H9 (cell line): ENCODE results near the gene RPA1. TPM values are rescaled to one million over a fixed set of nuclear protein-coding genes. Genes with fewer than 3 reads are reported as not detected.

ENCODE experiments used
- DNase-seq: peaks from one replicate; pipeline ENCODE4 v3.0.0-alpha.2; 2017
- H2AFZ ChIP-seq: one replicate; pipeline ENCODE4 v1.6.1; 2013; ENCODE audit warnings: mild to moderate bottlenecking, low read length, control low read depth, moderate library complexity
- H2AK5ac ChIP-seq: 2 replicates; pipeline ENCODE4 v1.6.1; 2013; ENCODE audit warnings: low read length, control low read depth, mixed read lengths; ENCODE audit not compliant: insufficient read length
- H2BK120ac ChIP-seq: one replicate; pipeline ENCODE4 v1.6.1; 2013; ENCODE audit warnings: low read depth, mild to moderate bottlenecking, low read length, control low read depth, inconsistent platforms; ENCODE audit not compliant: poor library complexity, severe bottlenecking
- H2BK12ac ChIP-seq: 2 replicates; pipeline ENCODE4 v1.6.1; 2013; ENCODE audit warnings: low read length, control low read depth, mixed read lengths, low read depth; ENCODE audit not compliant: insufficient read length
- H2BK15ac ChIP-seq: 2 replicates; pipeline ENCODE4 v1.6.1; 2013; ENCODE audit warnings: low read depth, low read length, control low read depth
- H2BK20ac ChIP-seq: one replicate; pipeline ENCODE4 v1.6.1; 2013; ENCODE audit warnings: low read depth, mild to moderate bottlenecking, low read length, control low read depth, inconsistent platforms; ENCODE audit not compliant: poor library complexity, severe bottlenecking
- H2BK5ac ChIP-seq: 2 replicates; pipeline ENCODE4 v1.6.1; 2013; ENCODE audit warnings: low read length, control low read depth, mixed read lengths; ENCODE audit not compliant: insufficient read length
- H3K14ac ChIP-seq: 2 replicates; pipeline ENCODE4 v1.6.1; 2013; ENCODE audit warnings: low read length, control low read depth; ENCODE audit not compliant: insufficient read depth
- H3K18ac ChIP-seq: 2 replicates; pipeline ENCODE4 v1.6.1; 2013; ENCODE audit warnings: low read depth, mild to moderate bottlenecking, mixed read lengths, low read length, control low read depth; ENCODE audit not compliant: insufficient read length
- H3K23ac ChIP-seq: 2 replicates; pipeline ENCODE4 v1.6.1; 2013; ENCODE audit warnings: low read length, control low read depth, mixed read lengths, low read depth; ENCODE audit not compliant: insufficient read length
- H3K23me2 ChIP-seq: 2 replicates; pipeline ENCODE4 v1.6.1; 2013; ENCODE audit warnings: low read depth, mild to moderate bottlenecking, mixed read lengths, low read length, control low read depth; ENCODE audit not compliant: insufficient read length, poor library complexity, severe bottlenecking
- H3K27ac ChIP-seq: 2 replicates; pipeline ENCODE4 v1.5.1; 2013; ENCODE audit warnings: low read length, control low read depth, mixed read lengths, low read depth; ENCODE audit not compliant: insufficient read length
- H3K27me3 ChIP-seq: 2 replicates; pipeline ENCODE4 v1.6.1; 2013; ENCODE audit warnings: low read length, control low read depth, inconsistent platforms; ENCODE audit not compliant: insufficient read depth
- H3K4ac ChIP-seq: 2 replicates; pipeline ENCODE4 v1.6.1; 2013; ENCODE audit warnings: low read depth, mild to moderate bottlenecking, control low read depth, inconsistent platforms, low read length, moderate library complexity
- H3K4me1 ChIP-seq: 2 replicates; pipeline ENCODE4 v1.6.1; 2013; ENCODE audit warnings: low read length, control low read depth, inconsistent platforms; ENCODE audit not compliant: insufficient read depth
- H3K4me2 ChIP-seq: 2 replicates; pipeline ENCODE4 v1.6.1; 2013; ENCODE audit warnings: low read length, control low read depth, mixed read lengths; ENCODE audit not compliant: insufficient read length, insufficient read depth
- H3K56ac ChIP-seq: 2 replicates; pipeline ENCODE4 v1.6.1; 2013; ENCODE audit warnings: low read depth, mild to moderate bottlenecking, mixed read lengths, low read length, control low read depth; ENCODE audit not compliant: insufficient read length
- H3K79me1 ChIP-seq: 2 replicates; pipeline ENCODE4 v1.6.1; 2013; ENCODE audit warnings: low read depth, mild to moderate bottlenecking, moderate library complexity, low read length, control low read depth, inconsistent platforms; ENCODE audit not compliant: insufficient read depth, poor library complexity, severe bottlenecking
- H3K79me2 ChIP-seq: 2 replicates; pipeline ENCODE4 v1.6.1; 2013; ENCODE audit warnings: low read length, control low read depth, inconsistent platforms; ENCODE audit not compliant: insufficient read depth
- H3K9ac ChIP-seq: 2 replicates; pipeline ENCODE4 v1.6.1; 2013; ENCODE audit warnings: low read length, control low read depth, mixed read lengths; ENCODE audit not compliant: insufficient read length; ENCODE audit errors: extremely low read depth
- H3K9me3 ChIP-seq: one replicate; pipeline ENCODE4 v1.6.1; 2013; ENCODE audit warnings: low read depth, low read length, inconsistent platforms; ENCODE audit not compliant: control insufficient read depth
- H3T11ph ChIP-seq: one replicate; pipeline ENCODE4 v1.6.1; 2013; ENCODE audit warnings: mild to moderate bottlenecking, low read length, control low read depth, inconsistent platforms
- H4K20me1 ChIP-seq: one replicate; pipeline ENCODE4 v1.6.1; 2013; ENCODE audit not compliant: control insufficient read depth, insufficient read length, insufficient read depth
- H4K5ac ChIP-seq: 2 replicates; pipeline ENCODE4 v1.6.1; 2013; ENCODE audit warnings: low read depth, mild to moderate bottlenecking, mixed read lengths, low read length, control low read depth; ENCODE audit not compliant: insufficient read length
- H4K8ac ChIP-seq: replicated peaks from 2 replicates; pipeline ENCODE4 v1.6.1; 2013; ENCODE audit warnings: low read length, control low read depth, mixed read lengths, low read depth; ENCODE audit not compliant: insufficient read length
- H4K91ac ChIP-seq: 2 replicates; pipeline ENCODE4 v1.6.1; 2013; ENCODE audit warnings: low read depth, mild to moderate bottlenecking, moderate library complexity, mixed read lengths, low read length, control low read depth; ENCODE audit not compliant: insufficient read length
- H3K27ac Mint-ChIP-seq, 3 experiments: 2 replicates in 2 of 3; 3 replicates in 1 of 3; pipeline ENCODE4 v1.8.0; 2020 to 2021; ENCODE audit warnings: mixed read lengths in 3 of 3, mild to moderate bottlenecking in 1 of 3, moderate library complexity in 1 of 3
- H3K27me3 Mint-ChIP-seq: 2 replicates; pipeline ENCODE4 v1.8.0; 2021; ENCODE audit warnings: low read depth, mild to moderate bottlenecking, moderate library complexity, mixed read lengths
- H3K36me3 Mint-ChIP-seq, 3 experiments: 2 replicates in 2 of 3; 3 replicates in 1 of 3; pipeline ENCODE4 v1.8.0; 2020 to 2021; ENCODE audit warnings: low read depth in 3 of 3, mixed read lengths in 3 of 3; ENCODE audit not compliant: insufficient read depth in 1 of 3
- H3K4me1 Mint-ChIP-seq, 2 experiments: 2 replicates each; pipeline ENCODE4 v1.8.0; 2020; ENCODE audit warnings: mixed read lengths in 2 of 2
- H3K4me3 Mint-ChIP-seq, 2 experiments: 2 replicates in 1 of 2; 3 replicates in 1 of 2; pipeline ENCODE4 v1.8.0; 2020 to 2021; ENCODE audit warnings: mild to moderate bottlenecking in 2 of 2, mixed read lengths in 2 of 2, moderate library complexity in 1 of 2
- H3K9me3 Mint-ChIP-seq, 2 experiments: 2 replicates in 1 of 2; 3 replicates in 1 of 2; pipeline ENCODE4 v1.8.0; 2020; ENCODE audit warnings: mild to moderate bottlenecking in 2 of 2, mixed read lengths in 2 of 2, moderate library complexity in 1 of 2
- WGBS: extraction: QIAGEN DNeasy Blood & Tissue Kit; methylation state at CpG from one replicate; pipeline ENCODE4 v1.1.7; 2013; ENCODE audit warnings: missing lambda C conversion rate, low lambda C conversion rate, mixed read lengths; ENCODE audit not compliant: insufficient read length; ENCODE audit errors: extremely low coverage; 5-methylcytosine and 5-hydroxymethylcytosine counted together
- total RNA-seq: library from RNA; stranded (reverse); gene quantifications from 2 replicates; pipeline ENCODE4 v1.2.1, GENCODE V29; 2021
- TF ChIP-seq, protein P1 (sequence below): fragments of 200-600 bp; sonication (generic); conservative IDR thresholded peaks from 3 replicates; pipeline ENCODE4 v1.8.0; 2021; ENCODE audit warnings: antibody characterized with exemption, mild to moderate bottlenecking

RPA1 gene
- total RNA-seq, 1 experiment from 2014 or later: 215 TPM

DNA sequence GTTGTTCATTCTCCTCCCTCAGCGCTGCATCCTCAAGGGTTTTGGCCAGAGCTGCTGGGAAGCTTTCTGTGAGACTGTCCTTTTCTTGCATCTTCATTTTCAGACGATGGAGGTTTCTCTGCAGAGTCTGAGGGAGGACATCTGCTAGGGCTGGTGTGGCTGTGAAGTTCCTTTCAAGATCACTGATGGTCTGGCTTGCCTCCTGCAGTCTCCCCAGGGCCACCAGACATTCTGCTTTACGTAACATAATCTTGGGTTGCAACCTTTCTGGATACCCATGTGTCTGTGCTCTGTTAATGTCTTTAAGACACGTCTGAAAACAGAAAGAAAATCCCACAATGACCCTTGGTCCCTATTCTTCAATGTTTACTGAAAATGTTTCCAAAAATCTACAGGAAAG, 29.1 kb upstream of the RPA1 start:
- no peak overlapping the region for H2BK20ac ChIP-seq
- H4K5ac ChIP-seq: no peak overlapping the region
- H3K4me1 Mint-ChIP-seq: no peaks in the 10 kb centered on the region
- no peak overlapping the region for H3K4ac ChIP-seq
- no peak overlapping the region for H2BK15ac ChIP-seq
- H4K91ac ChIP-seq: no peak overlapping the region
- H3K27me3 Mint-ChIP-seq: no peaks in the 10 kb centered on the region
- no peak for DNase-seq
- H3K14ac ChIP-seq: no peak overlapping the region
- H3K27ac Mint-ChIP-seq: no peak overlapping the region
- no peaks in the 10 kb centered on the region for H3K4me1 ChIP-seq
- no peak overlapping the region for H2AK5ac ChIP-seq
- TF ChIP-seq, protein P1, sequence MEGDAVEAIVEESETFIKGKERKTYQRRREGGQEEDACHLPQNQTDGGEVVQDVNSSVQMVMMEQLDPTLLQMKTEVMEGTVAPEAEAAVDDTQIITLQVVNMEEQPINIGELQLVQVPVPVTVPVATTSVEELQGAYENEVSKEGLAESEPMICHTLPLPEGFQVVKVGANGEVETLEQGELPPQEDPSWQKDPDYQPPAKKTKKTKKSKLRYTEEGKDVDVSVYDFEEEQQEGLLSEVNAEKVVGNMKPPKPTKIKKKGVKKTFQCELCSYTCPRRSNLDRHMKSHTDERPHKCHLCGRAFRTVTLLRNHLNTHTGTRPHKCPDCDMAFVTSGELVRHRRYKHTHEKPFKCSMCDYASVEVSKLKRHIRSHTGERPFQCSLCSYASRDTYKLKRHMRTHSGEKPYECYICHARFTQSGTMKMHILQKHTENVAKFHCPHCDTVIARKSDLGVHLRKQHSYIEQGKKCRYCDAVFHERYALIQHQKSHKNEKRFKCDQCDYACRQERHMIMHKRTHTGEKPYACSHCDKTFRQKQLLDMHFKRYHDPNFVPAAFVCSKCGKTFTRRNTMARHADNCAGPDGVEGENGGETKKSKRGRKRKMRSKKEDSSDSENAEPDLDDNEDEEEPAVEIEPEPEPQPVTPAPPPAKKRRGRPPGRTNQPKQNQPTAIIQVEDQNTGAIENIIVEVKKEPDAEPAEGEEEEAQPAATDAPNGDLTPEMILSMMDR: no peak
- H3K79me1 ChIP-seq: no peaks in the 10 kb centered on the region
- H3K9me3 Mint-ChIP-seq: no peaks in the 10 kb centered on the region
- no peak overlapping the region for H3K9ac ChIP-seq
- H3K4me3 Mint-ChIP-seq: no peak overlapping the region
- H3K56ac ChIP-seq: no peak overlapping the region
- H3K36me3 Mint-ChIP-seq: peaks cover 12 to 68% (median 42%) of the 10 kb centered on the region in 3 experiments; a peak in 6 of 7 replicates
- no peak overlapping the region for H3K4me2 ChIP-seq
- WGBS: no CpG with 5 or more reads among the region's 4 CpGs
- H3K18ac ChIP-seq: no peak overlapping the region
- H3T11ph ChIP-seq: no peak overlapping the region
- H3K27ac ChIP-seq: no peak overlapping the region
- no peak overlapping the region for H2BK120ac ChIP-seq
- H4K8ac ChIP-seq: no peak overlapping the region
- no peak overlapping the region for H2AFZ ChIP-seq
- no peaks in the 10 kb centered on the region for H3K23me2 ChIP-seq
- no peaks in the 10 kb centered on the region for H4K20me1 ChIP-seq
- no peaks in the 10 kb centered on the region for H3K9me3 ChIP-seq
- no peak overlapping the region for H3K23ac ChIP-seq
- no peaks in the 10 kb centered on the region for H3K79me2 ChIP-seq
- H2BK5ac ChIP-seq: no peak overlapping the region
- H3K27me3 ChIP-seq: no peaks in the 10 kb centered on the region
- no peak overlapping the region for H2BK12ac ChIP-seq
